Skeletal muscle tissue (tissue), 4 donors: ENCODE data around the gene IGSF23. TPM values are rescaled to one million over a fixed set of nuclear protein-coding genes. Genes with fewer than 3 reads are reported as not detected.

Experiments used
- H3K27ac ChIP-seq: one replicate; pipeline ENCODE4 v1.7.0; 2013; ENCODE audit warnings: mild to moderate bottlenecking, low read depth, low read length, inconsistent platforms
- H3K27me3 ChIP-seq, 3 donors: one replicate each; pipeline ENCODE4 v1.7.0; 2013; ENCODE audit warnings: low read length in 3 of 3; ENCODE audit not compliant: control insufficient read depth in 3 of 3, insufficient read depth in 3 of 3
- H3K36me3 ChIP-seq, 3 donors: one replicate each; pipeline ENCODE4 v1.7.0; 2013; ENCODE audit warnings: low read length in 3 of 3; ENCODE audit not compliant: control insufficient read depth in 3 of 3, insufficient read depth in 3 of 3
- H3K4me1 ChIP-seq, 3 donors: one replicate each; pipeline ENCODE4 v1.7.0; 2013; ENCODE audit warnings: low read length in 3 of 3, mild to moderate bottlenecking in 3 of 3; ENCODE audit not compliant: control insufficient read depth in 3 of 3, insufficient read depth in 3 of 3
- H3K4me3 ChIP-seq, 3 donors: one replicate each; pipeline ENCODE4 v1.7.0; 2013; ENCODE audit warnings: low read length in 3 of 3
- H3K9ac ChIP-seq, 3 donors: one replicate each; pipeline ENCODE4 v1.7.0; 2013; ENCODE audit warnings: low read length in 3 of 3, mild to moderate bottlenecking in 3 of 3, moderate library complexity in 2 of 3, low read depth in 1 of 3
- H3K9me3 ChIP-seq, 3 donors: one replicate each; pipeline ENCODE4 v1.7.0; 2013; ENCODE audit warnings: low read length in 3 of 3; ENCODE audit not compliant: control insufficient read depth in 3 of 3
- total RNA-seq: library from RNA; depleted of rRNA; stranded (reverse); fragments of >200 nt; gene quantifications from one replicate; pipeline ENCODE4 v1.2.3, GENCODE V29; 2014
- donor health status: Osteomylitis.

IGSF23 gene
- total RNA-seq, 1 donor from 2014 or later: not detected

- Histone ChIP-seq H3K27me3 (peaks cover 0 to 4% (median 0%) of the 10 kb centered on the region in 3 donors), H3K4me1 (no peaks in the 10 kb centered on the region), H3K36me3 (no peaks in the 10 kb centered on the region), H3K9me3 (no peaks in the 10 kb centered on the region), H3K27ac (no peak overlapping the region), H3K4me3 (no peak overlapping the region), H3K9ac (no peak overlapping the region)
Observed at GRCh38 chr19:44574186-44574950, 39.0 kb upstream of the IGSF23 start.

DNA sequence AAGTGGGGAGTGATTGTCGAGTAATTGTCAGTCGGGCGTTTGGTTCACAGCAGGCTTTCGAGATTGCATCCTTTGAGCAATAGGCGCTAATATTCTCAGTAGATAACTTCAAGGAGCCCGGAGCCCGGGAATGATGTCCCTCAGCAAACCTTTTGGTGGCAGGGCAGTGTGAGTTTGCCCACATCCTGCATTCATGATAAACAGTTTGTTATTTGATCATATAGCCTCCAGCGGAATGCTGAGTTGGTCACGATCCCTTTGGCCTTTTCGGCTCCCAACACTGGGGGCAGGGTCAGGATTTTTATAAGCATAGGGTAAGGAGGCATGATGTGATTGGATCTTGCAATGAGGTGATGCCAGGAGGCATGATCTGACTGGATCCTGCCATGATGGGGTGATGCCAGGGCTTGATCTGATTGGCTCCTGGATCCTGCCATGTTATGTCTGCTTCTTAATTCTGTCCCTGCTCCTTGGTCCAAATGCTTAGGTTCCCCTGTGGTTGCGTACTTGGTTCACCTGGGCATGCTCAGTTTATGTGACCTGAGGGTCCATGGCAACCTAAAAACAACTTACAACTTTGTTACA lies 38.2 kb upstream of the IGSF23 start:
- Histone ChIP-seq H3K9ac (no peak overlapping the region), H3K36me3 (no peaks in the 10 kb centered on the region), H3K9me3 (no peaks in the 10 kb centered on the region), H3K4me3 (no peak overlapping the region), H3K27me3 (peaks cover 0 to 3% (median 0%) of the 10 kb centered on the region in 3 donors), H3K4me1 (no peaks in the 10 kb centered on the region), H3K27ac (no peak overlapping the region)

DNA sequence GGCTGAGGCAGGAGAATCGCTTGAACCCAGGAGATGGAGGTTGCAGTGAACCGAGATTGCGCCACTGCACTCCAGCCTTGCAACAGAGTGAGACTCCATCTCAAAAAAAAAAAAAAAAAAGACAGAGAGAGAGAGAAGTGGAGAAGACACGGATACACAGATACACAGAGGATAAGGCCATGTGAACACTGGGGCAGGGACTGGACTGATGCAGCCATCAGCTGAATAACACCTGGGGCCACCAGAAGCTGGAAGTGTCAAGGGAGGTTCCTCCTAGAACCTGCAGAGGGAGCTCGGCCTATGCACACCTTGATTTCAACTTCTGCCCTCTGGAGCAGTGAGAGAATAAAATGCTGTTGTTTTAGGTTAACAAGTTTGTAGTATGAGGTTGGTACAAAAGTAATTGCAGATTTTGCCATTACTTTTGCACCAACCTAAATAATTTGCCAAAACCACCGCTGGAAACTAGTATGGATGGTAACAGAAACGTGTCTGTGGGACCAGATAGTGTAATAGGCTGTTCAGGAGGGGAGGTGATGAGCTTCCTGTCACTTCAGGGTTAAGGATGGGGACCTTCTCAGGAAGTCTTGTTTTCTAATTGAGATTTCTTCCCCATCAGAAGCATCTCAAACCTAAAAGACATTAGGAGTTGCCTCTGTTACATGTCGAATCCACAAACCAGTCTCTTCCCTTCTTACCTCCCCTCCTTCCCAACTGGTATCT lies 36.4 kb upstream of the IGSF23 start:
- no peaks in the 10 kb centered on the region for H3K4me1 ChIP-seq

GRCh38 chr19:44577566-44577874 lies 35.8 kb upstream of the IGSF23 start:
- Histone ChIP-seq H3K27ac (no peak overlapping the region), H3K27me3 (peaks cover 0 to under 1% (median 0%) of the 10 kb centered on the region in 3 donors), H3K9ac (no peak overlapping the region), H3K9me3 (no peaks in the 10 kb centered on the region), H3K4me3 (no peak overlapping the region), H3K36me3 (no peaks in the 10 kb centered on the region), H3K4me1 (no peaks in the 10 kb centered on the region)

More for the DNA sequence above, 36.4 kb upstream of the IGSF23 start:
- H3K36me3 ChIP-seq: no peaks in the 10 kb centered on the region
- H3K9ac ChIP-seq: no peak overlapping the region
- no peak overlapping the region for H3K27ac ChIP-seq
- no peaks in the 10 kb centered on the region for H3K27me3 ChIP-seq
- H3K4me3 ChIP-seq: no peak overlapping the region
- no peaks in the 10 kb centered on the region for H3K9me3 ChIP-seq

- H3K27ac ChIP-seq: no peak overlapping the region
- no peak overlapping the region for H3K9ac ChIP-seq
- H3K4me1 ChIP-seq: no peaks in the 10 kb centered on the region
- H3K27me3 ChIP-seq: peaks cover 0 to 9% (median 0%) of the 10 kb centered on the region in 3 donors
- no peaks in the 10 kb centered on the region for H3K9me3 ChIP-seq
- no peaks in the 10 kb centered on the region for H3K36me3 ChIP-seq
- H3K4me3 ChIP-seq: no peak overlapping the region
Observed at GRCh38 chr19:44579663-44580365, 33.5 kb upstream of the IGSF23 start.

DNA sequence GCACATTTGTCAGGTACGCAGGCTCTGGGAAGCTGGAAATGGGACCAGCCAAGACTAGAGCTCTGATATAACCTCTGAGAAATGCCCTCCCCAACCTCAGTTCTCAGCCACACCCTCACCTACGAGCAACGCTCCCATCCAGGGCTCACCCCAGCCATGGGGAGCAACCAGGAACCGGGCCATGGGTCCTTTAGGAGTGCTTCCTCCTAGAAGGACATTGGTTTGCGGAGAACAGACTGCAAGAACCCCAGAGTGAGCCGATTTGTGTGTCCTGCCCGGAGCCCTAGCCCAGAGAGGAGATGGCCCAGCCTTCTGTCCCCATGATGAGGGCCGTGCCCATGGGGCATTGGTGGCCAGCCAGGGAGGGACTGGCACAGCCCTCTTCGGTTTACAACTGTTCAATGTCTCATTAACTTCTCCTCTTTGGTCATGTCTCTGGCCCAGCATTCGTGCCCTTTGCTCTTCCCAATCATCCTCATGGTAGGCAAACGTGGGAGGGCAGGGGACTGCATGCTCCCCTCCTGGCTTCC lies 32.9 kb upstream of the IGSF23 start:
- Histone ChIP-seq H3K27me3 (peaks cover 0 to 9% (median 0%) of the 10 kb centered on the region in 3 donors), H3K4me1 (no peaks in the 10 kb centered on the region), H3K9ac (no peak overlapping the region), H3K36me3 (no peaks in the 10 kb centered on the region), H3K4me3 (no peak overlapping the region), H3K27ac (no peak overlapping the region), H3K9me3 (no peaks in the 10 kb centered on the region)

- H3K27me3 ChIP-seq: peaks cover 0 to 9% (median 0%) of the 10 kb centered on the region in 3 donors
- H3K9ac ChIP-seq: no peak overlapping the region
- H3K36me3 ChIP-seq: no peaks in the 10 kb centered on the region
- H3K27ac ChIP-seq: no peak overlapping the region
- H3K4me3 ChIP-seq: no peak overlapping the region
- H3K9me3 ChIP-seq: no peaks in the 10 kb centered on the region
- no peaks in the 10 kb centered on the region for H3K4me1 ChIP-seq
Observed at GRCh38 chr19:44581288-44581687, 32.1 kb upstream of the IGSF23 start.

DNA sequence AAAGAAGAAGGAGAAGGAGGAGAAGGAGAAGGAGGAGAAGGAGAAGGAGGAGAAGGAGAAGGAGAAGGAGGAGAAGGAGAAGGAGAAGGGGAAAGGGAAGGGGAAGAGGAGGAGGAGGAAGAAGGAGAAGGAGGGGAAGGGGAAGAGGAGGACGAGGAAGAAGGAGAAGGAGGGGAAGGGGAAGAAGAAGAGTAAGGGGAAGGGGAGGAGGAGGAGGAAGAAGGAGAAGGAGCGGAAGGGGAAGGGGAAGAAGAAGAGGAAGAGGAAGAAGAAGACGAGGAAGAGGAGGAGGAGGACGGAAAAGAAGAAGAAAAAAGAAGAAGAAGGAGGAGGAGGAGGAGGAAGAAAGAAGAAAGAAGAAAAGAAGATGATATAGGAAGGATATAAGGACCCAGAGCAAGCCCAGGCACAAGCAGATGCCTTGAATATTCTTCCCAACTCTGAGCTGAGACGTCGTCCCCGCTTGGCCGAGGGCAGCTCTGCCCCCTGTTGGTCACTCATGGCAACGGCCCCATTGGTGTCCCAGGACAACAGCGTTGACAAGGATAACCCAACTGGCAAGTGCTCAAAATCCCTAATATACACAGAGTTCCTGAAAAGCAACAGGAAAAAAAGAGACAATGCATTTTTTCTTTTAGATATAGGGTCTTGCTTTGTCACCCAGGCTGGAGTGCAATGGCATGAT lies 30.6 kb upstream of the IGSF23 start:
- Histone ChIP-seq H3K9me3 (no peaks in the 10 kb centered on the region), H3K4me1 (peaks cover 0 to 2% (median 0%) of the 10 kb centered on the region in 3 donors), H3K36me3 (no peaks in the 10 kb centered on the region), H3K9ac (no peak overlapping the region), H3K27me3 (peaks cover 0 to 9% (median 0%) of the 10 kb centered on the region in 3 donors), H3K4me3 (no peak overlapping the region), H3K27ac (no peak overlapping the region)

DNA sequence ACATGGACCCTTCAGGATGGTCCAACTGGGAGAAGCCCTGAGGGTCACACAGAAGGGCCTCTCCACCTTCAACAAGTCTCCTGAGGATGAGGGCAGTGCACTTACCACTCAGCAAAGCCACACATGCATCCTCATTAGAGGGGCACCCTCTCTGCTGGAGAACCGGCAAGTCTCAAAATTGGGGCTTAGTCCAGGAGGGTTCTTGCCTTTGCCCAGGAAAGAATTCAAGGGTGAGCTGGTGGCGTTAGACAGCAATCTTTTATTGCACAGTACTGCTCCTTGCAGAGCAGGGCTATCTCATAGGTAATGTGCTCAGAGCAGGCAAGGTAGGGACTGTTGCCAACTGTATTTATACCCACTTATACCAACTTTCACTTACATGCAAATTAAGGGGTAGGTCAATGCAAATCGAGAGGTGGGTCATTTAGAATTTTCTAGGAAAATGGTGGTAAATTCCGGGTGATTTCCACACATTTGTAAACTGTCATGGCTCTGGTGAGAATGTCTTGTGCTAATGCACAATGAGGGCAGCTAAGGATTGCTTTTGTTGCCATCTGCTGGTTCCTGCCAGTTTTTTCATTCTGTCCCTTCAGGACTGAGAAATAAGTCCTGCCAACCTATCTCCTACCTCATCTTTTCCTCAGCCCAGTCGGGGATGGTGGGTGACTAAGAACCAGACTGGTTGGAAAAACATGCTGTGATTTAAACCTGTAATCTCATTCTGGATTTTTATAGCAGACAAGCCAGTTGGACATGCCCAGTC lies 27.8 kb upstream of the IGSF23 start:
- Histone ChIP-seq H3K36me3 (no peaks in the 10 kb centered on the region), H3K9ac (no peak overlapping the region), H3K4me1 (peaks cover 7 to 14% (median 11%) of the 10 kb centered on the region in 3 donors), H3K27me3 (peaks cover 0 to 9% (median 0%) of the 10 kb centered on the region in 3 donors), H3K9me3 (no peaks in the 10 kb centered on the region), H3K4me3 (no peak overlapping the region), H3K27ac (no peak overlapping the region)
